ENCODE data around the gene IFIT1.

Gene IFIT1

DNA sequence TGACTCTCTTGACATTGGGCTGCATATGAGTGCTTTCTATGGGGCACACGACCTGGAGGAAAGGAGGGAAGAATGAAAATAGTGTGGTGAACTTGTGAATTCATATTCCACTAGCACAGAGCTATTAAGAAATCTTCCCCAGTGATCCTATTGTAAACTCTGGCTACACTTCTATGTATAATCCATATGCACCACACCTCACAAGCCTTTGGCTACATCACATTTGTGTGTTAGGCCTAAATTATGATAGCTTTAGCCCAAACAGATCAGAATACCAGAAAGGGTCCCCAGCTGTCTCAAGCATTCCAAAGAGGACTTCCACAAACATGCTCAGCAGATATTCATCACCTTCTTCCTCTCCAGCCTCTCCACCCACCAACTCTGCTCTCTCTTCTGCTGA lies 24.3 kb upstream of the IFIT1 start:
- intact Hi-C loops (cut with DNase I; ENCODE audit: low total_unique reads): no loop called here
- TF ChIP-seq, protein P1, sequence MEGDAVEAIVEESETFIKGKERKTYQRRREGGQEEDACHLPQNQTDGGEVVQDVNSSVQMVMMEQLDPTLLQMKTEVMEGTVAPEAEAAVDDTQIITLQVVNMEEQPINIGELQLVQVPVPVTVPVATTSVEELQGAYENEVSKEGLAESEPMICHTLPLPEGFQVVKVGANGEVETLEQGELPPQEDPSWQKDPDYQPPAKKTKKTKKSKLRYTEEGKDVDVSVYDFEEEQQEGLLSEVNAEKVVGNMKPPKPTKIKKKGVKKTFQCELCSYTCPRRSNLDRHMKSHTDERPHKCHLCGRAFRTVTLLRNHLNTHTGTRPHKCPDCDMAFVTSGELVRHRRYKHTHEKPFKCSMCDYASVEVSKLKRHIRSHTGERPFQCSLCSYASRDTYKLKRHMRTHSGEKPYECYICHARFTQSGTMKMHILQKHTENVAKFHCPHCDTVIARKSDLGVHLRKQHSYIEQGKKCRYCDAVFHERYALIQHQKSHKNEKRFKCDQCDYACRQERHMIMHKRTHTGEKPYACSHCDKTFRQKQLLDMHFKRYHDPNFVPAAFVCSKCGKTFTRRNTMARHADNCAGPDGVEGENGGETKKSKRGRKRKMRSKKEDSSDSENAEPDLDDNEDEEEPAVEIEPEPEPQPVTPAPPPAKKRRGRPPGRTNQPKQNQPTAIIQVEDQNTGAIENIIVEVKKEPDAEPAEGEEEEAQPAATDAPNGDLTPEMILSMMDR (IDR thresholded peaks at IDR 0.05): no peak
- H3K9me3 ChIP-seq: no peaks in the 10 kb centered on the region
- H3K27me3 ChIP-seq: no peaks in the 10 kb centered on the region
- peaks cover 0 to 38% (median 9%) of the 10 kb centered on the region in 4 donors for H3K4me1 ChIP-seq
- H3K36me3 ChIP-seq: no peaks in the 10 kb centered on the region
- no peak overlapping the region for H3K4me3 ChIP-seq
- H3K27ac ChIP-seq: peak overlapping the region in 1 of 2 donors; percentile 52
- DNase-seq: no peak

- intact Hi-C loops (cut with DNase I; ENCODE audit: low total_unique reads): no loop called here
- TF ChIP-seq, protein P1 (IDR thresholded peaks at IDR 0.05): peak; percentile 50 to 66
- Histone ChIP-seq H3K27me3 (no peaks in the 10 kb centered on the region), H3K4me1 (peaks cover 0 to 35% (median 14%) of the 10 kb centered on the region in 4 donors), H3K27ac (peak overlapping the region in 1 of 2 donors; percentile 42), H3K9me3 (no peaks in the 10 kb centered on the region), H3K36me3 (no peaks in the 10 kb centered on the region), H3K4me3 (no peak overlapping the region)
- no peak for DNase-seq
Observed at GRCh38 chr10:89369156-89370105, 23.0 kb upstream of the IFIT1 start.

DNA sequence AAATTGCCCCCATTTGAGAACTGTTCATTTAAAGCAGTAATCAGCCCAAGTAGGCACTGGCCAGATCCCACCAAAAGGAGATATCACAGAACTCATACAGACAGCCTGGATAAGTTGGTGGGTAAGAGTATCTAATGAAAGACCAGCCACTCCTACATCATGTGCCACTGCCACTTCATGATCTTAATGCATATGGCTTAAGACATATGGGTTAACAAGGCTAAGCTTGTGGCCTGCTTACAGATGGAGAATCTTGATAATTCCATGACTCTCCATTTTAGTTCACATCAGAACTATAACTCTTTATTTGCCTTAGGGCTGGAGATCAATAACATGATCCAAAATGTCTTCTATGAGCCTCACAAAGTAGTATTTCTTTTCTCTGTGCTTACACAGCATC lies 21.3 kb upstream of the IFIT1 start:
- Histone ChIP-seq H3K9me3 (no peaks in the 10 kb centered on the region), H3K36me3 (no peaks in the 10 kb centered on the region), H3K4me1 (peaks cover 0 to 38% (median 22%) of the 10 kb centered on the region in 4 donors), H3K4me3 (no peak overlapping the region), H3K27me3 (no peaks in the 10 kb centered on the region), H3K27ac (no peak overlapping the region)
- intact Hi-C loops (cut with DNase I; ENCODE audit: low total_unique reads): no loop called here
- TF ChIP-seq, protein P1 (IDR thresholded peaks at IDR 0.05): no peak
- DNase-seq: no peak

DNA sequence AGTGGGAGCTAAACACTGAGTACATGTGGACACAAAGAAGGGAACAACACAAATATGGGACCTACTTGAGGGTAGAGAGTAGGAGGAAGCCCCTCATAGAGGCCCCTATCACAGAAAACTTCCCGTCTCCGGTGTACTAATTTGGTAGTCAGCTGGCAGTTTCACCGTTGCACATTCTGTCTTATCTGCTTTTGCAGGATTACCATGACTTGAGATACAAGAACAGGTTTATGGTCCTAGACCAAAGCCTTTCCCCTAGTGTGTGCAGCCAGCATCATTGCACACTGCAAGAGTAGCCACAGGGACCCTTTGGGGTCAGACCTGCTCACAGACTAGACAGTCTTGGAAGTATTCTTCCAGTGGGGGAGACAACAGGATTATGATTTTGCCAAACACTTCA lies 20.4 kb upstream of the IFIT1 start:
- DNase-seq: no peak
- H3K27me3 ChIP-seq: no peaks in the 10 kb centered on the region
- H3K9me3 ChIP-seq: no peaks in the 10 kb centered on the region
- H3K36me3 ChIP-seq: no peaks in the 10 kb centered on the region
- H3K4me3 ChIP-seq: no peak overlapping the region
- no peak overlapping the region for H3K27ac ChIP-seq
- H3K4me1 ChIP-seq: peaks cover 0 to 38% (median 22%) of the 10 kb centered on the region in 4 donors
- TF ChIP-seq, protein P1 (IDR thresholded peaks at IDR 0.05): no peak
- intact Hi-C loops (cut with DNase I; ENCODE audit: low total_unique reads): no loop called here

DNA sequence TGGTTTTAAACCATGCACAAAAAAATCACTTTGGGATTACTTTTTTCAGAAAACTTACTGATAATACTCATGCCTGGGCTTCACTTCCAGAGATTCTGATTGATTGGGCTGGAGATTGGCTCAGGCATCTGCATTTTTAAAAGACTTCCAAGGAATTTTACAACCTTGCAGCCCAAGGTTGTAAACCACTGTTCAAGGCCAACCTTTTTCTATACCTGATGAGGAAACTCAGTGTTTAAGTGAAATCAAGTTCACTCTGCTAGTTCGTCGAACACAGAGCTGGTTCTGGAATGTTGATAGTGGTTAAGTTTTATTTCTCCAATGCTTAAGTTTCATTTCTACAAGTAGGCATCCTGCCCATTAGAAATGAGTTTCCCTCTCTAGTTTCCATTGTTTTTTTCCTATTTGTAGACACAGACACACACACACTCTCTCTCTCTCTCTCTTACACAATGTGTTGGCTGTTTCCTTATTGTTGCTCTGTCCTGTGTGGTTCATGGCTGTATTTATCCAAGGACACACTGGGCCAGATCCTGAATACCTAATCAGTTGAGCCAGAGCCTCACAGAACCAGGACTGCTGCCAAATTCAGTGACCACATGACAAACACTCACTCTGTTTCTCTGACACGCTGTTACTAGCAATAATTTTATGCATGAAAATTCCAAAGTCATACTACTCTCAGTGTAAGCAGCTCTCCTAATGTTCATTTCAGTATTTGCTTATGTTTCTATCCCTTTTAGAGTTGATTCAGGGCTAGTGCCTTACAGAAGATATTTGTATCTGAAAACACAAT lies 18.3 kb upstream of the IFIT1 start:
- H3K27me3 ChIP-seq: no peaks in the 10 kb centered on the region
- H3K4me1 ChIP-seq: peaks cover 0 to 23% (median 17%) of the 10 kb centered on the region in 4 donors
- intact Hi-C loops (cut with DNase I; ENCODE audit: low total_unique reads): no loop called here
- no peaks in the 10 kb centered on the region for H3K9me3 ChIP-seq
- TF ChIP-seq, protein P1 (IDR thresholded peaks at IDR 0.05): no peak
- peak overlapping the region; percentile 88 to 90 for H3K27ac ChIP-seq
- H3K36me3 ChIP-seq: no peaks in the 10 kb centered on the region
- peak overlapping the region in 1 of 2 donors; percentile 5 for H3K4me3 ChIP-seq
- DNase-seq: peak; percentile 94 to 96
